ENCODE data around the gene NEMP1. TPM values are rescaled to one million over a fixed set of nuclear protein-coding genes. Genes with fewer than 3 reads are reported as not detected.

NEMP1 gene
- total and polyA plus RNA-seq, 2 of the 13 experiments (the other 11 are each of a cell fraction or from before 2014, with no cell fraction given): 11.4 to 12.9 TPM

DNA sequence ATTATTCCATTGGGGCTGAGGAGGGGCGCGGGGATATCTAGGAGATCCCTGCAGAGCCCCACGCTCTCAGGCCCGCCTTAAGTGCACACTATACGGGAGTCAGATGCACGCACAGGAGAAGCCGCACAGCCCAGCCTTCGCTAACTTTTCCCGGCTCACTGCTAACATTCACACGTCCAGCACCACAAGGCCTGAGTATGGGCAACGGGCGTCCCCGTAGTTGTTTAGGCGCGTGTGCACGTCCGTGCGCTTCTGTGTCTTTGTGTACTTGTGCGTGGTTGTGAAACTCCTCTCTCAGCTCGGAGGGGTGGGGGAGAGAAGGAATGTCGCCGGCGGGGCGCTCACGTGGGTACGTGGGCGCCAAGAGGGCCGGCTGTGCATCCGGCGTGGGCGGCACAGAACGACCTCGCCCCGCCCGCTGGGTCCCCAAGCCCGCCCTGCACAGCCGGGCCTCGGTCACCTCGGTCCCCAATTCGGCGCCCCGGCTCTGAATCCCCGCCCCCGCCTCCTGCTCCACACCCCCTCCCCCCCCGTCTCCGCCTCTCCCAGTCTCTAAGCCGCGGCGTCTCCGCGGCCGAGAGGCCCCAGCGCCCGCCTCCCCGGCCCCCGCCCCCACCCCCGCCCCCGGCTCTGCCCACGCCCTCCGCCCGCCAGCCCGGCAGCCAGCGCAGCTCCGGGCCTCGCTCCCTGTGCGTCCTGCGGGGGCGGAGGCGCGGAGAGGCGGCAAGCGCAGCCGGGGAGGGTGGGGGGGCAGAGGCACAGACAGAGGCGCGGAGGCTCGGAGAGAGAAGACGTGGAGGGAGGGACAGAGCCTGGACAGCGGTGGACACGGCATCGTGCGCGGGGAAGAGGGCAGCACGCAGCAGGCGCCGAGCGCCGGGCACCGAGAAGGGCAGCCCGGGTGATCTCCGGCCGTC lies 10.0 kb upstream of the NEMP1 start, which contains the start of gene NAB2 (continued):
- TF ChIP-seq ZNF326 (CRISPR knock-in tag; IDR thresholded peaks at IDR 0.05; ENCODE audit: borderline replicate concordance) (no peak), ZNF816 (CRISPR knock-in tag; IDR thresholded peaks at IDR 0.05; ENCODE audit: borderline replicate concordance) (no peak), ZFY (CRISPR knock-in tag; IDR thresholded peaks at IDR 0.05) (peak; percentile 78; the same call in 1 of the 2 replicates), DMAP1 (CRISPR knock-in tag; IDR thresholded peaks at IDR 0.05) (peak; percentile 86), ZBTB1 (CRISPR knock-in tag; IDR thresholded peaks at IDR 0.05; ENCODE audit: borderline replicate concordance) (no peak), ZNF768 (CRISPR knock-in tag; IDR thresholded peaks at IDR 0.05) (no peak; the same call in 1 of the 2 replicates), NCOA1 (CRISPR knock-in tag; IDR thresholded peaks at IDR 0.05) (no peak), GLI4 (CRISPR knock-in tag; IDR thresholded peaks at IDR 0.05; ENCODE audit: borderline replicate concordance) (no peak), ZNF251 (CRISPR knock-in tag; IDR thresholded peaks at IDR 0.05) (no peak), ELF1 (CRISPR knock-in tag; IDR thresholded peaks at IDR 0.05) (0 out of 2 replicates have a peak, but pooled peaks have one; percentile 28), MED1 (CRISPR knock-in tag; IDR thresholded peaks at IDR 0.05) (peak; percentile 84), ZNF883 (CRISPR knock-in tag; IDR thresholded peaks at IDR 0.05; ENCODE audit: not compliant biosample characterization) (no peak), ZNF317 (CRISPR knock-in tag; IDR thresholded peaks at IDR 0.05) (0 out of 2 replicates have a peak, but pooled peaks have one; percentile 7), ZNF160 (CRISPR knock-in tag; IDR thresholded peaks at IDR 0.05) (0 out of 2 replicates have a peak, but pooled peaks have one; percentile 21), SALL2 (CRISPR knock-in tag; IDR thresholded peaks at IDR 0.05) (no peak), ZNF567 (CRISPR knock-in tag; IDR thresholded peaks at IDR 0.05; ENCODE audit: borderline replicate concordance) (no peak), SUZ12 (IDR thresholded peaks at IDR 0.05; ENCODE audit: low read depth, low read length) (no peak), NCOA2 (CRISPR knock-in tag; IDR thresholded peaks at IDR 0.05) (peak; percentile 70), ARHGAP35 (CRISPR knock-in tag; IDR thresholded peaks at IDR 0.05; ENCODE audit: borderline replicate concordance) (no peak), ZNF441 (CRISPR knock-in tag; IDR thresholded peaks at IDR 0.05; ENCODE audit: borderline replicate concordance) (no peak), MYC (CRISPR knock-in tag; IDR thresholded peaks at IDR 0.05; ENCODE audit: borderline replicate concordance) (peak; percentile 91), CREB1 (IDR thresholded peaks at IDR 0.05) (no peak), CREB1 (CRISPR knock-in tag; IDR thresholded peaks at IDR 0.05) (peak; percentile 20; the same call in 1 of the 2 replicates), ZNF598 (CRISPR knock-in tag; IDR thresholded peaks at IDR 0.05; ENCODE audit: borderline replicate concordance) (no peak; the same call in 1 of the 2 replicates), PHF8 (CRISPR knock-in tag; IDR thresholded peaks at IDR 0.05) (peak; percentile 48), HNF4A (CRISPR knock-in tag; IDR thresholded peaks at IDR 0.05) (peak; percentile 54)
- TF ChIP-seq, protein P1, sequence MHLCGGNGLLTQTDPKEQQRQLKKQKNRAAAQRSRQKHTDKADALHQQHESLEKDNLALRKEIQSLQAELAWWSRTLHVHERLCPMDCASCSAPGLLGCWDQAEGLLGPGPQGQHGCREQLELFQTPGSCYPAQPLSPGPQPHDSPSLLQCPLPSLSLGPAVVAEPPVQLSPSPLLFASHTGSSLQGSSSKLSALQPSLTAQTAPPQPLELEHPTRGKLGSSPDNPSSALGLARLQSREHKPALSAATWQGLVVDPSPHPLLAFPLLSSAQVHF (CRISPR knock-in tag; IDR thresholded peaks at IDR 0.05): no peak
- TF ChIP-seq, protein P2, sequence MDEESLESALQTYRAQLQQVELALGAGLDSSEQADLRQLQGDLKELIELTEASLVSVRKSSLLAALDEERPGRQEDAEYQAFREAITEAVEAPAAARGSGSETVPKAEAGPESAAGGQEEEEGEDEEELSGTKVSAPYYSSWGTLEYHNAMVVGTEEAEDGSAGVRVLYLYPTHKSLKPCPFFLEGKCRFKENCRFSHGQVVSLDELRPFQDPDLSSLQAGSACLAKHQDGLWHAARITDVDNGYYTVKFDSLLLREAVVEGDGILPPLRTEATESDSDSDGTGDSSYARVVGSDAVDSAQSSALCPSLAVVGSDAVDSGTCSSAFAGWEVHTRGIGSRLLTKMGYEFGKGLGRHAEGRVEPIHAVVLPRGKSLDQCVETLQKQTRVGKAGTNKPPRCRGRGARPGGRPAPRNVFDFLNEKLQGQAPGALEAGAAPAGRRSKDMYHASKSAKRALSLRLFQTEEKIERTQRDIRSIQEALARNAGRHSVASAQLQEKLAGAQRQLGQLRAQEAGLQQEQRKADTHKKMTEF (CRISPR knock-in tag; IDR thresholded peaks at IDR 0.05): peak; percentile 73
- TF ChIP-seq, protein P3, sequence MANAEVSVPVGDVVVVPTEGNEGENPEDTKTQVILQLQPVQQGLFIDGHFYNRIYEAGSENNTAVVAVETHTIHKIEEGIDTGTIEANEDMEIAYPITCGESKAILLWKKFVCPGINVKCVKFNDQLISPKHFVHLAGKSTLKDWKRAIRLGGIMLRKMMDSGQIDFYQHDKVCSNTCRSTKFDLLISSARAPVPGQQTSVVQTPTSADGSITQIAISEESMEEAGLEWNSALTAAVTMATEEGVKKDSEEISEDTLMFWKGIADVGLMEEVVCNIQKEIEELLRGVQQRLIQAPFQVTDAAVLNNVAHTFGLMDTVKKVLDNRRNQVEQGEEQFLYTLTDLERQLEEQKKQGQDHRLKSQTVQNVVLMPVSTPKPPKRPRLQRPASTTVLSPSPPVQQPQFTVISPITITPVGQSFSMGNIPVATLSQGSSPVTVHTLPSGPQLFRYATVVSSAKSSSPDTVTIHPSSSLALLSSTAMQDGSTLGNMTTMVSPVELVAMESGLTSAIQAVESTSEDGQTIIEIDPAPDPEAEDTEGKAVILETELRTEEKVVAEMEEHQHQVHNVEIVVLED (CRISPR knock-in tag; IDR thresholded peaks at IDR 0.05; ENCODE audit: borderline replicate concordance): peak; percentile 74

Data from HepG2 (cell line).